Neural cell (in vitro differentiated cells): ENCODE data around the gene HOXC11.

Experiments
- CTCF ChIP-seq: fragments of 450-650 bp; IDR thresholded peaks from 2 replicates; pipeline ENCODE4 v1.5.1; 2014; ENCODE audit warnings: antibody characterized with exemption, mild to moderate bottlenecking, moderate library complexity; ENCODE audit not compliant: poor library complexity, severe bottlenecking
- EP300 ChIP-seq: fragments of 450-650 bp; conservative IDR thresholded peaks from 2 replicates; pipeline ENCODE4 v1.6.1; 2014; ENCODE audit warnings: antibody characterized with exemption, mild to moderate bottlenecking, moderate library complexity; ENCODE audit not compliant: poor library complexity, severe bottlenecking
- EZH2 ChIP-seq: fragments of 200-600, 300-800 bp; shearing (Covaris generic), sonication (generic); IDR thresholded peaks from 2 replicates; pipeline ENCODE4 v1.6.1; 2014; ENCODE audit warnings: antibody characterized with exemption, low read length, borderline replicate concordance, mild to moderate bottlenecking; ENCODE audit not compliant: insufficient read depth, poor library complexity, severe bottlenecking
- MXI1 ChIP-seq: fragments of 450-650 bp; conservative IDR thresholded peaks from 2 replicates; pipeline ENCODE4 v1.6.1; 2014; ENCODE audit warnings: antibody characterized with exemption, mild to moderate bottlenecking; ENCODE audit not compliant: poor library complexity, severe bottlenecking
- POLR2AphosphoS5 ChIP-seq: IDR thresholded peaks from 2 replicates; pipeline ENCODE4 v1.6.1; 2012
- RAD21 ChIP-seq: fragments of 450-650 bp; conservative IDR thresholded peaks from 2 replicates; pipeline ENCODE4 v1.6.1; 2014; ENCODE audit warnings: antibody characterized with exemption, mild to moderate bottlenecking, moderate library complexity
- REST ChIP-seq: IDR thresholded peaks from 2 replicates; pipeline ENCODE4 v1.6.1; 2012; ENCODE audit warnings: borderline replicate concordance
- SMC3 ChIP-seq: fragments of 450-650 bp; conservative IDR thresholded peaks from 2 replicates; pipeline ENCODE4 v1.6.1; 2014; ENCODE audit warnings: antibody characterized with exemption, mild to moderate bottlenecking, moderate library complexity; ENCODE audit not compliant: poor library complexity
- TAF1 ChIP-seq: IDR thresholded peaks from 2 replicates; pipeline ENCODE4 v1.6.1; 2012; ENCODE audit warnings: low read depth

- no peak for TF ChIP-seq CTCF
- TF ChIP-seq TAF1 = no peak
- TF ChIP-seq EP300 = no peak
- TF ChIP-seq REST = no peak
- no peak for TF ChIP-seq MXI1
- TF ChIP-seq EZH2 = no peak
- no peak for TF ChIP-seq RAD21
- no peak for TF ChIP-seq SMC3
- TF ChIP-seq POLR2AphosphoS5 = no peak
These were observed 25.4 kb downstream of the HOXC11 start for GRCh38 chr12:53998110-53998899.
